GM13976 (cell line): Measurements from ENCODE around the gene EXOC1L.

Experiments
- DNase-seq: peaks from one replicate; pipeline ENCODE4 v3.0.0; 2012; ENCODE audit warnings: low spot score
- CTCF ChIP-seq: IDR thresholded peaks from 2 replicates; pipeline ENCODE4 v1.5.1; 2012; ENCODE audit warnings: borderline replicate concordance, mild to moderate bottlenecking; ENCODE audit not compliant: insufficient read depth; ENCODE audit errors: extremely low read depth, missing control alignments, control extremely low read depth
- in situ Hi-C: fragments of 300-500 bp; cut with MboI; formaldehyde crosslinking; loops from one replicate; pipeline ENCODE4 v1.12.0; 2022; ENCODE audit warnings: low sequenced_read_pairs, mixed read lengths, inconsistent platforms; ENCODE audit not compliant: unreplicated experiment

The EXOC1L gene

GRCh38 chr4:55817691-55818090, 1.9 kb upstream of the EXOC1L start:
- in situ Hi-C loops: no loop called here
- TF ChIP-seq CTCF: no peak
- no peak for DNase-seq

GRCh38 chr4:55820279-55820678, 689 bp downstream of the EXOC1L start:
- TF ChIP-seq CTCF: no peak
- in situ Hi-C loops: no loop called here
- no peak for DNase-seq

- no peak for TF ChIP-seq CTCF
- DNase-seq: no peak
- in situ Hi-C loops: no loop called here
Observed at GRCh38 chr4:55822329-55822728, 2.7 kb downstream of the EXOC1L start.

- TF ChIP-seq CTCF: no peak
- in situ Hi-C loops: no loop called here
- no peak for DNase-seq
Observed at GRCh38 chr4:55824865-55825264, 5.3 kb downstream of the EXOC1L start.

GRCh38 chr4:55826986-55827385, 7.4 kb downstream of the EXOC1L start:
- no peak for DNase-seq
- in situ Hi-C loops: no loop called here

GRCh38 chr4:55827582-55827981, 8.0 kb downstream of the EXOC1L start:
- no peak for DNase-seq
- in situ Hi-C loops: no loop called here
- no peak for TF ChIP-seq CTCF

More at GRCh38 chr4:55826986-55827385, 7.4 kb downstream of the EXOC1L start:
- no peak for TF ChIP-seq CTCF

GRCh38 chr4:55830048-55830447, 10.5 kb downstream of the EXOC1L start:
- no peak for DNase-seq
- no peak for TF ChIP-seq CTCF
- in situ Hi-C loops: no loop called here
